GM23338 (cell line): ENCODE results near the gene HIVEP2. TPM values are rescaled to one million over a fixed set of nuclear protein-coding genes. Genes with fewer than 3 reads are reported as not detected.
A peak's percentile ranks its signal among the peaks of the same experiment; 100 is the strongest.

ENCODE experiments used
- ATAC-seq: fragments of 200-7000 bp; cut with Tn5 transposase; 3 replicates; pipeline ENCODE4 v1.9.1; 2020
- DNase-seq: peaks from one replicate; pipeline ENCODE4 v3.0.0-alpha.2; 2015; ENCODE audit warnings: low spot score
- H2AFZ ChIP-seq: fragments of 200-600 bp; sonication (generic); 2 replicates; pipeline ENCODE4 v1.8.0; 2016; ENCODE audit warnings: antibody characterized with exemption, mild to moderate bottlenecking, moderate library complexity
- H3F3A ChIP-seq: fragments of 200-600 bp; sonication (generic); replicated peaks from 2 replicates; pipeline ENCODE4 v1.8.0; 2017; ENCODE audit warnings: antibody characterized with exemption, mixed run types, low read depth
- H3K27ac ChIP-seq: fragments of 200-600 bp; sonication (generic); 2 replicates; pipeline ENCODE4 v1.6.1; 2016; ENCODE audit warnings: low read depth
- H3K27me3 ChIP-seq: fragments of 200-600 bp; sonication (generic); 2 replicates; pipeline ENCODE4 v1.8.0; 2016; ENCODE audit warnings: mild to moderate bottlenecking, mixed run types, moderate library complexity; ENCODE audit not compliant: insufficient read depth
- H3K36me3 ChIP-seq: fragments of 200-600 bp; sonication (generic); 2 replicates; pipeline ENCODE4 v1.8.0; 2016; ENCODE audit warnings: mild to moderate bottlenecking; ENCODE audit not compliant: insufficient read depth
- H3K4me1 ChIP-seq: fragments of 200-600 bp; sonication (generic); 2 replicates; pipeline ENCODE4 v1.8.0; 2016; ENCODE audit warnings: mild to moderate bottlenecking, moderate library complexity; ENCODE audit not compliant: insufficient read depth
- H3K4me2 ChIP-seq: fragments of 200-600 bp; sonication (generic); 2 replicates; pipeline ENCODE4 v1.7.1; 2017; ENCODE audit warnings: mixed run types
- H3K4me3 ChIP-seq: fragments of 200-600 bp; sonication (generic); 2 replicates; pipeline ENCODE4 v1.6.1; 2016; ENCODE audit warnings: mixed run types
- H3K79me2 ChIP-seq: fragments of 200-600 bp; sonication (generic); replicated peaks from 2 replicates; pipeline ENCODE4 v1.8.0; 2017; ENCODE audit warnings: mild to moderate bottlenecking; ENCODE audit not compliant: insufficient read depth
- H3K9me2 ChIP-seq: fragments of 200-600 bp; sonication (generic); 2 replicates; pipeline ENCODE4 v1.8.0; 2017; ENCODE audit not compliant: insufficient read depth
- H4K20me1 ChIP-seq: fragments of 200-600 bp; sonication (generic); replicated peaks from 2 replicates; pipeline ENCODE4 v1.8.0; 2017; ENCODE audit warnings: mild to moderate bottlenecking; ENCODE audit not compliant: insufficient read depth
- H3K27ac Mint-ChIP-seq: 2 replicates; pipeline ENCODE4 v1.8.0; 2020; ENCODE audit warnings: inconsistent platforms, mild to moderate bottlenecking, moderate library complexity, mixed read lengths
- H3K27me3 Mint-ChIP-seq: 3 replicates; pipeline ENCODE4 v1.8.0; 2022; ENCODE audit warnings: low read depth, mild to moderate bottlenecking, moderate library complexity, mixed read lengths, inconsistent platforms; ENCODE audit not compliant: insufficient read depth, poor library complexity
- H3K36me3 Mint-ChIP-seq: 3 replicates; pipeline ENCODE4 v1.8.0; 2021; ENCODE audit warnings: low read depth, mild to moderate bottlenecking, inconsistent platforms, moderate library complexity, mixed read lengths
- H3K4me1 Mint-ChIP-seq: 3 replicates; pipeline ENCODE4 v1.8.0; 2020; ENCODE audit warnings: mild to moderate bottlenecking, inconsistent platforms, mixed read lengths
- H3K4me3 Mint-ChIP-seq: 3 replicates; pipeline ENCODE4 v1.8.0; 2021; ENCODE audit warnings: moderate library complexity, mild to moderate bottlenecking, inconsistent platforms, mixed read lengths
- H3K9me3 Mint-ChIP-seq: 3 replicates; pipeline ENCODE4 v1.8.0; 2020; ENCODE audit warnings: moderate library complexity, mild to moderate bottlenecking, inconsistent platforms, mixed read lengths
- CREB1 ChIP-seq: fragments of 250-450 bp; sonication (Bioruptor Pico); IDR thresholded peaks from 2 replicates; pipeline ENCODE4 v1.5.0; 2020; ENCODE audit warnings: low read depth, mild to moderate bottlenecking, moderate library complexity
- CTCF ChIP-seq, 2 experiments: fragments of 200-600 bp in 1 of 2; sonication (generic) in 1 of 2; conservative IDR thresholded peaks; 2 replicates each; pipeline versions ENCODE4 v1.5.1 to v1.6.1; 2016 to 2017; ENCODE audit warnings: antibody characterized with exemption in 2 of 2, low read depth in 2 of 2, mild to moderate bottlenecking in 2 of 2, moderate library complexity in 1 of 2
- ETS1 ChIP-seq: IDR thresholded peaks from 2 replicates; pipeline ENCODE4 v1.6.1; 2016; ENCODE audit warnings: antibody characterized with exemption
- EZH2 ChIP-seq: fragments of 200-600 bp; sonication (generic); IDR thresholded peaks from one replicate; pipeline ENCODE4 v1.8.0; 2017; ENCODE audit warnings: antibody characterized with exemption, mild to moderate bottlenecking, low read depth; ENCODE audit not compliant: unreplicated experiment
- EZH2phosphoT487 ChIP-seq: fragments of 200-600 bp; sonication (generic); IDR thresholded peaks from one replicate; pipeline ENCODE4 v1.8.1; 2018; ENCODE audit warnings: antibody characterized with exemption; ENCODE audit not compliant: unreplicated experiment
- JUNB ChIP-seq: IDR thresholded peaks from one replicate; pipeline ENCODE4 v1.6.1; 2016; ENCODE audit warnings: antibody characterized with exemption; ENCODE audit not compliant: unreplicated experiment
- POLR2AphosphoS5 ChIP-seq: IDR thresholded peaks from 2 replicates; pipeline ENCODE4 v1.6.1; 2016; ENCODE audit warnings: antibody characterized with exemption, low read depth
- REST ChIP-seq: IDR thresholded peaks from one replicate; pipeline ENCODE4 v1.6.1; 2018; ENCODE audit warnings: antibody characterized with exemption; ENCODE audit not compliant: unreplicated experiment
- STAT1 ChIP-seq: IDR thresholded peaks from one replicate; pipeline ENCODE4 v1.6.1; 2016; ENCODE audit warnings: antibody characterized with exemption; ENCODE audit not compliant: unreplicated experiment
- ZNF331 ChIP-seq: fragments of 250-450 bp; sonication (Bioruptor Pico); IDR thresholded peaks from 2 replicates; pipeline ENCODE4 v1.5.0; 2020; ENCODE audit warnings: low read depth, mild to moderate bottlenecking, moderate library complexity
- polyA plus RNA-seq: library from polyadenylated mRNA; unstranded; fragments of >200 nt; fragmentation: Nextera tagmentation; extraction: Ambion mirVana; gene quantifications from 2 replicates; pipeline ENCODE4 v1.2.1, GENCODE V29; 2016
- total RNA-seq: library from RNA; depleted of rRNA; stranded (reverse); fragments of >200 nt; shearing (Covaris generic); gene quantifications from 2 replicates; pipeline ENCODE4 v1.2.3, GENCODE V29; 2014

The HIVEP2 gene
- total and polyA plus RNA-seq, 2 experiments from 2014 or later: 1.5 to 7.4 TPM

GRCh38 chr6:142944124-142945048, 590 bp downstream of the HIVEP2 start:
- Histone ChIP-seq H3K27me3 (peaks cover 26% of the 10 kb centered on the region; the same call in 1 of the 2 replicates), H2AFZ (peak overlapping the region; percentile 72; the same call in 1 of the 2 replicates), H3K4me3 (peak overlapping the region; percentile 84), H3K27ac (peak overlapping the region; percentile 56; the same call in 1 of the 2 replicates), H4K20me1 (peaks cover 4% of the 10 kb centered on the region; the same call in 1 of the 2 replicates), H3F3A (peaks cover 4% of the 10 kb centered on the region; the same call in 1 of the 2 replicates), H3K4me2 (peak overlapping the region; percentile 94), H3K9me2 (no peaks in the 10 kb centered on the region), H3K79me2 (peaks cover 47% of the 10 kb centered on the region), H3K4me1 (peaks cover 16% of the 10 kb centered on the region), H3K36me3 (no peaks in the 10 kb centered on the region)
- peak overlapping the region; percentile 98 for H3K4me3 Mint-ChIP-seq
- peaks cover 16% of the 10 kb centered on the region for H3K27me3 Mint-ChIP-seq
- peak overlapping the region; percentile 98 for H3K27ac Mint-ChIP-seq
- no peaks in the 10 kb centered on the region; the same call in 2 of the 3 replicates for H3K36me3 Mint-ChIP-seq
- H3K9me3 Mint-ChIP-seq: no peaks in the 10 kb centered on the region; the same call in 2 of the 3 replicates
- TF ChIP-seq EZH2: no peak
- no peak for TF ChIP-seq ZNF331 (CRISPR knock-in tag)
- TF ChIP-seq CREB1 (CRISPR knock-in tag): peak; percentile 79
- TF ChIP-seq JUNB: no peak
- ATAC-seq (peak; percentile 7), DNase-seq (peak; percentile 87)
- peaks cover 39% of the 10 kb centered on the region for H3K4me1 Mint-ChIP-seq

GRCh38 chr6:142943711-142944123, 1.3 kb downstream of the HIVEP2 start:
- H3K4me1 Mint-ChIP-seq: peaks cover 42% of the 10 kb centered on the region
- H3K27me3 Mint-ChIP-seq: peaks cover 16% of the 10 kb centered on the region
- H3K36me3 Mint-ChIP-seq: no peaks in the 10 kb centered on the region; the same call in 2 of the 3 replicates
- peak overlapping the region; percentile 98 for H3K4me3 Mint-ChIP-seq
- peak overlapping the region; percentile 84 for H3K4me3 ChIP-seq
- H3K79me2 ChIP-seq: peaks cover 54% of the 10 kb centered on the region
- ATAC-seq (no peak), DNase-seq (peak; percentile 23)
- peaks cover 21% of the 10 kb centered on the region; the same call in 1 of the 2 replicates for H3K27me3 ChIP-seq
- no peaks in the 10 kb centered on the region for H3K9me2 ChIP-seq
- no peak overlapping the region for H3K27ac Mint-ChIP-seq
- peaks cover 4% of the 10 kb centered on the region; the same call in 1 of the 2 replicates for H4K20me1 ChIP-seq
- H2AFZ ChIP-seq: no peak overlapping the region
- no peaks in the 10 kb centered on the region for H3K36me3 ChIP-seq
- peaks cover 16% of the 10 kb centered on the region for H3K4me1 ChIP-seq
- no peaks in the 10 kb centered on the region; the same call in 2 of the 3 replicates for H3K9me3 Mint-ChIP-seq
- H3K27ac ChIP-seq: no peak overlapping the region
- peaks cover 4% of the 10 kb centered on the region; the same call in 1 of the 2 replicates for H3F3A ChIP-seq
- H3K4me2 ChIP-seq: peak overlapping the region; percentile 94
- TF ChIP-seq POLR2AphosphoS5 (no peak), REST (no peak), EZH2 (no peak), JUNB (no peak), ETS1 (no peak), CTCF (conservative IDR thresholded peaks at IDR 0.05; ENCODE audit: low read depth in 2 of 2) (no peak), ZNF331 (CRISPR knock-in tag) (no peak), CREB1 (CRISPR knock-in tag) (no peak), STAT1 (no peak), EZH2phosphoT487 (no peak)
